Retina (tissue), 1 donor: ENCODE measurements around the gene LRFN4.

ENCODE experiments used
- DNase-seq: peaks from one replicate; pipeline ENCODE4 v3.0.0-alpha.2; 2016

The LRFN4 gene

DNA sequence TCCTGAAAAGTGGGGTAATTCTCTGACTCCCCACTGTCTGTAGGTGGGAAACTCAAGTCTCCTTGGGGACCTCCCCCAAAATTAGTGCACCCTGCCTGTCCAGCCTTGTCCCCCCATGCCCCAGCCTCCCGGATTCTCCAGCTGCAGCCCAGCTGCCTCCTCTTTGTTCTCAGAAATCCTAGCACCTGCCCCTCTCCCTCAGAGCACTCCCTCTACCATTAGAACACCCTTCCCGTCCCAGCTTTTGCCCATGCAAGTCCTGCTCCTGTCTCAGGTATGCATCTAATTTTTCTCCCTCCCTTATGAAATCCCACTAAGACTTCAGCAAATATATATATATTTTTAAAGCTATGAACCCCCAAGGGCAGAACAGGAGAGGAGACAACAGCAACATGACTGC, 37.3 kb downstream of the LRFN4 start:
- DNase-seq, result no peak

DNA sequence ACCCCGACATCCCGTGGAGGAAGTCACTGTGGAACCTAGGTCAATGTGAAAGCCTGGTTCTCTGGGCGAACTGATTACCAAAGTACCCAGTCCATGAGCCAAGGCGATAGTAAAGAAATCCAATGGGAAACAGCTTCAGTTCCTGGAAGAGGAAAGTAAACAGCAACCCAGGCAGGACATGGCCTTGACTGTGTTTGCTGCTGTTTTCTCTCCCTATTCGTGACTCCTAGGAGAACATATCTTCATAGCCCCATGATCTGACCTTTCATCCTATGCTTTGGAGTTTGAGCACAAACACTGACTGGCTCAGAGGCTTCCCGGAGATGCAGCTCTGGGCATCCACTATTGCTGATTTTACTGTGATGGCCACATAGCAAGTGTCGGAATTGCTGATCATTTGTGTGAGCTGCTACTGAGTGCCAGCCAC, 45.1 kb downstream of the LRFN4 start:
- no peak for DNase-seq

DNA sequence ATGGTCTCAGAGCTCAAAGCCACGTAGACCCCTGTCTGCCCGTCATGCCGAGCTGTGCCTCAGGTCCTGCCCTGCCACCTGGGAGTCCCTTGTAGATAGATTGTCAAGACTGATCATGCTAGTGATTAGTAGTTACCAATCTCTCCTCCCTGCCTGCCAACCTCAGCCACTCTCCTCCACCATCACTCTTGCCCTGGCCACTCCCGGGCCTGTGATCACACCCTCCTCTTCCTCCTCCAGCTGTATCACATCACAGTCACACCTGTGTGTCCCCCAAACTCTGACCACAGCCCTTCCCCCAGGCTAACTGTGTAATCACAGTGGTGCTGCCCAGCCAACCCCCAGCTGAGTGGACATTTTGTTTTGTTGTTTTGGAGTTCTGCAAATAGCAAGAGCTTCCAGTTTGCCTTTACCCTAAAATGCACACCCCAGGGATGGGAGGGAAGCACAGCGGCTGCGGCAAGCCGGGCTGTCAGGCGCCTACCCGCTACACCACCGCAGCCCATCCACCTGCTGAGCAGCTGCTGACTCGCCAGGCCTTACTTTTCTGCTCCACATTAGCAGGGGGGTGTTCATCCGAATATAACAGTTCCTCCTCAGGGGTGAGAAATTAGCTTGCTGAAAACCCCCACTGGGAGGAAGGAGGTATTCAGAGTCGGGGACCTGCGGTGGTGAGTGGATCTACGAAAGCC, 45.8 kb downstream of the LRFN4 start:
- no peak for DNase-seq

DNA sequence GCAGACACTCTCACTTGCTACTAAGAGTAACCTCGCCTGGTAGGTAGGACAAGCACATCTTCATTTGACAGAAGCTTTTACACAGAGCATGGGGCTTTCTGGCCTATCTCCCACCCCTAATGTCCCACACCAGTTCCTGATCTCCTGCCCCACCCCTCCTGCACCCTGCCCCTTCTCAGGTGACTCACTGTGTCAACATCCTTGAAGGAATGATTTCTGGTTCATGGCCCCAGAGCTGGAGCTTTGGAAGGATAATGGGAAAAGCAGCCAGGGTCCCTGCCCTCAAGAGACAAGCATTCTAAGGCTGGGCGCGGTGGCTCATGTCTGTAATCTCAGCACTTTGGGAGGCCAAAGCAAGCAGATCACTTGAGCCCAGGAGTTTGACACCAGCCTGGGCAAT, 47.2 kb downstream of the LRFN4 start:
- DNase-seq, result no peak

DNA sequence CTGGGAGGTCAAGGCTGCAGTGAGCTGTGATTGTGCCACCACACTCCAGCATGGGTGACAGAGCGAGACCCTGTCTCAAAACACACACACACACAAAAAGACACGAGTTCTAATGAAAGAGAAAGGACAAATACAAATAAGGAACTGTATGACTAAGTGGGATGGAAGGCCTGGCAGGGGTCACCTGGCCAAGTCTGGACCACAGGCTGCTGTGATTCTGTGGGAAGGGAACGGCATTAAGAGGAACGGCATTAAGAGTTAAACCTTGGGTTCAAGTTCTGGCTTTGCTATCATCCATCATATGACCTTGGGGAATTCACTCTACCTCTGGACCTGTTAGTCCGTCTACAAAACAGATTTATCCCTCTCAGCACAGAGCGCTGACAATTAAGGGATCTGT, 47.7 kb downstream of the LRFN4 start:
- DNase-seq, result no peak

DNA sequence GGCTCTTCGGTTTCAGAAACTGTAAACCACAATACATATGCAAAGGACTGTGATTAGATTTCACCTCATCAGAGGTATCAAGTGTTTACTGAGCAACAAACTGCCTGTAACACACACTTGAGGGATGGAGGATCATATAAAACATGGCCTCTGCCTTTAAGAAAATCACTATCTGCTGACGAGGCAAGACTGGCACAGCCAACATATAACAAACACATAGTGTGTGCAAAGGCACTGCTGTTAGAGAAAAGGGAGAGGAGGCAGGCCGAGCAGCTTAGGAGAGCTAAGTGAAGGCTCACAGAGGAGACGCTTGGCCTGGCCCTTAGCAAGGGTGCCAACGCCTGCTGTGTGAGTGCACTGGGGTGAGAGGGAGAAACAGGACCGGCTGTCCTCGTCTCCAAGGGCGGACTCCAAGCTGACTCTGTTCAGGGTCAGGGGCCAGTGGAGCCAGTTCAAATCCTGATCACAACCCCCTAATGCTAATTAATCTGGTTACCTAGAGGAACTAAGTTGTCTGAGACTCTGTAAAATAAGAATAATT, 48.2 kb downstream of the LRFN4 start:
- DNase-seq, result no peak

DNA sequence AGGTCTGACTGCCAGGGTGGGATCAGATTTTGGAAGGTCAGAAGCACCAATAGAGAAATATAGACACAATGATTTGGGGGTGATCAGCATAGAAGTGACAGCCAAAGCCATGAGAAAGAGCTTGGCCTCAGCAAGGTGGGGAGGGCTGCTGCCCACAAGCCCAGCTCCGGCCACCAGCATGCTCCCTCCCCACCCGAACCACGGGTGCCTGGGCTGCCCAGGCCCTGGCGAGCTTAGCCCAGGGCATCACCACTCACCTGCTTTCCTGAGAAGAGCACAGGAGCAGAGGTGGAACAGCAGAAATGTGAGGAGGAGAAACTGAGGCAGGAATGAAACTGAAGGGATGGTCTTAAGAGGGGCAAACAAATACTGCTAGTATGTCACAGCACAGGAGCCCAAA, 48.8 kb downstream of the LRFN4 start:
- no peak for DNase-seq

DNA sequence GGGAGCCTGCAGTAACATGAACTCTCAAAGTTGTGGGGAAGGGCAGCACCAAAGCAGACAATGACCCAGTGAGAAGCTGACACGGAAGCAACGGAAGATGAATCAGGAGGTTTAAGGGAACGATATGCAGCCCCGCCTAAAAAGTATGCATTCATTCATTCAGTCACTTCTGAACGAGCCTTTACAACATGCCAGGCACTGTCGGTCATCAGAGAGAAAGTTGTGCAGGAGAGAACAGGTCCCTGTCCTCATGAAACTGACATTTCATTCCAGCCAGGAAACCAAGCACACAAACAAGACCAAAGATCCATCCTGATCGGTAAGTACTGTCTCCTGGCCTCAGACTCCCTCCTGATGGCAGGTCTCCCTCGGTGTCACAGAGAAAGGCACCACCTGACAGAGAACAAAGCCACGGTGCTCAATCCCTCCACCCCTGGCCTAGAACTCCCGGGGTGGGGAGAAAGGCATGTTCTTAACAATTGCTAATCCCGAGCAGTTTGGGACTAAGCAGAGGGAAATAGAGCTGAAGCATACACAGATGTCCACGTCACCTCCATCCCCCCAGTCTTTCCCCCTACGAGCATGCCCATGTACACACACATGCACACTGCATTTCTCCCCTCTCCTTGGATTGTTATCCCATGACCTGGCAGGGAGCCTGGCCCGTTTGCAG, 49.3 kb downstream of the LRFN4 start:
- no peak for DNase-seq

DNA sequence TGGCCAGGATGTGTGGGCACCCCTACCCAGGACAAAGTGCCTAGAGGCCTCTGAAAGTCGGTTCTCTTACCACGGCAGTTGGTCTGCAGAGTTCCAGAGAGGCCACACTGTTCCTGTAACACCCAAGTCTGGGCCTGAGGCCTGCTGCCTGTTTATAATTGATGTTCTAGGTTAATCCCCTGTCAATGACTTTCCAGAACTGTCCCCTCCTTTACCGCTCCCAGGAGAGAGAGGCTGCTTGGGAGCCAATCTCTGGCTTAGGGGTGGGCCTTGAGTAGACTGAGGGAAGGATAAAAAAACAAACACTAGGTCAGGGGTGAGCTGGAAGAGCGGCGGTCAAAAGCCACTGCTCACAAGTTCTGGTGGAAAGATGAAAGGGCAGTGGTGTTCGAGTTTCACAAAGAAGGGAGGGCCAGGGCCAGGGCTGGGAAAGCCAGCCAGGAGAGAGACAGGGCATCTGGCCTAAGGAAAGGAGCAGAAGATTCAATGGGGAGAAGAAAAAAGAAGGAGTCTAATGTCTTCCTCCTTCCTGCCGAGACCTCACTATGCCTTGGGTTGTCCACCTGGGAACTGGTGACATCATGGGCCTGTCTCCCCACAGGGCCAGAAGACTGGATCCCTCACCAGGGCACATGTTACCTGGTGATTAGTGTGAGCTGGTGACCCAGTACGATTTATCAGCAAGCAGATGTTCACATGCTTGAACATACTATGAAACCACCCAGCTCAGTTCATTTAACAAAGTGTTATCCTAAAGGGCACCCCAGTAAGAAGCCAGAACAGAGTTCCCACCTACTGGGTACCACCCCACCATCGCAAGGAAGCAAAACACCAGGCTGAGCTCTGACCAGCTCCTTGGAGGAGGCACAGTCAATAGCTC, 51.1 kb downstream of the LRFN4 start:
- no peak for DNase-seq

DNA sequence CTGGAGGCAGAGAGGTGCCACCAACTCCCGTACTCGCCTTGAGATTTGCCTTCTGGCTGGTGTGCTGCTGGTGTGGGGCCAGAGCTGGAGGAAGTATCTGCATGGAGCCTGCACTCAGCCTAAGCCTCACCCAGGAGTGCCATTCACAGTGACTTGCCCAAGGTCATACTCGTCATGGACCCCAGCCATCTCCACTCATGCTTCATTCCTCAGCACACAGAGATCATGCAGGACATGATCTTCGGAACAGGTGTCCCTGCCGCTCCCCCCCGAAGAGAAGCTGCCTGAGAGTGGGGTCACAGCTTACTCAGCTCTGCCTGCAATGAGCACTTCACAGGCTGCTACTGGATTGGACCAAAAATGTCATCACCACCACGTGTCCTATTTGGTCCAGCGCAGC, 52.3 kb downstream of the LRFN4 start:
- no peak for DNase-seq

DNA sequence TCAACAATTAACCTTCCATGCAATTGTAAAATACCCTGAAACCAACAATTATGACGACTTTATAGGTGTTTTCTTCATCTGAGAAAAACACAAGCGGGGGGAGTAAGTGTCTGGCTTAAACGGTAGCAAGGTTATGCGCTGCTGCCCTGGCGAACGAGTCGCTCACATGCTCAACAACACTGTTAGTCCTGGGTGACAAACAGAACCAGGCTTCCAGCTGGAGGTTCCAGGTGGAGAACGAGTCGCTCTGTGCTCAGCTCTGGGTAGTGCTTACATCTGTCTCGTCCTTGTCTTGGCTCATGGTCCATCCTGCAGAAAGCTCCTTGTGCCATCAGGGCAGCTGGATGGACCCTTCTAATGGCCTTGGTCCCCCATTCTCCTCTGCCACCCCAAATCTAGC, 53.2 kb downstream of the LRFN4 start:
- DNase-seq, result no peak
